NCI-H446 treated with DMSO at 0.1 percent for 48 hours (cell line): ENCODE measurements around the gene PPM1F.
"Not testable (repeated sequence)": the region's sequence is repeated elsewhere in the genome, so short reads cannot be mapped to it uniquely, and the experiment has no call there.

Experiments
- DNase-seq: peaks from one replicate; lab custom pipeline; 2025; lab: John Stamatoyannopoulos, UW

PPM1F gene

GRCh38 chr22:21889251-21889990, 63.2 kb downstream of the PPM1F start:
- no peak for DNase-seq

DNA sequence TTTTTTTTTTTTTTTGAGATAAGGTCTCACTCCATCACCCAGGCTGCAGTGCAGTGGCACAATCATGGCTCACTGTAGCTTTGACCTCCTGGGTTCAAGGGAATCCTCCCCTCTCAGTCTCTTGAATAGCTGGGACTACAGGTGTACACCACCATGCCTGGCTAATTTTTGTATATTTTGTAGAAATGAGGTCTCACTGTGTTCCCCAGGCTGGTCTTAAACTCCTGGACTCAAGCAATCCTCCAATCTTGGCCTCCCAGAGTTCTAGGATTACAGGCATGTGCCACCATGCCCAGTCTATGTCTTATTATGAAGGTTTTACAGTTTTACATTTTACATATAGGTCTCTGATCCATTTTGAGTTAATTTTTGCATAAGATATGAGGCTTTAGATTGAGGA, 64.8 kb downstream of the PPM1F start:
- DNase-seq: no peak

- DNase-seq: not testable (repeated sequence)
Observed at GRCh38 chr22:21883930-21884329, 68.7 kb downstream of the PPM1F start.

GRCh38 chr22:21882754-21883333, 69.8 kb downstream of the PPM1F start:
- not testable (repeated sequence) for DNase-seq

GRCh38 chr22:21881841-21882753, 70.6 kb downstream of the PPM1F start:
- DNase-seq: no peak

DNA sequence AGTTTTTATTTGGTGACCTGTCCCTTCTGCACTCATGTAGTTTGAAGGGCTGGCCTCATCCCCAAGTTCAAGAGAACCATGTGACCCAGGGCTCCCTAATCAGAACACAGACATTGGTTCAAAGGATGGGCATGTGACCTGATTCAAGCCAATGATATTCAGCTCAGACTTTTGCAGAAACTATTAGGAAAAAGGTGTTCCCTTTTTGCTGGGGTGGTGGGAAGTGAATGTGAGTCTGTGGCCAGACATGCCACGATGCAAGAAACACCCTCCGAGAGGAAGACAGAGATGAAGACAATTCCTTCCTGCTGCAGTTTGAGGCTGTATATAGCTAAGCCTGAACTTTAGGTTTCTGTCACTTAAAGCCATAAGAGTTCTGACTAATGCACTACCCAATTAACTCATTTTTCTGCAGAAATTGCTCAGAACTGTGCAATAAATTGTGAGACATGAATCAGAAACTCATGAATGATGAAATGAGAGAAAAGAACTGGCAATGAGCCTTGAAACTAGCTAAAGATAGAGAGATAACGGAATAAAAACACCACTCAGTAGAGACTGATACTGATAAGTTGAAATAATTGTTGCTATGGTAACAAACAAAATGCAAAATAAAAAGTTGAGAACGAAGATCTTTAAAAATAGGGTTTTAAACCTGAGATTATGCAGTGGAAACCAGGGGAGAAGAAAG, 76.0 kb downstream of the PPM1F start:
- DNase-seq: no peak

GRCh38 chr22:21874953-21875352, 77.7 kb downstream of the PPM1F start:
- DNase-seq: not testable (repeated sequence)

GRCh38 chr22:21873619-21874018, 79.0 kb downstream of the PPM1F start:
- DNase-seq: no peak

- DNase-seq: not testable (repeated sequence)
Observed at GRCh38 chr22:21872741-21873140, 79.9 kb downstream of the PPM1F start.
